Measurements from ENCODE around the gene CAMTA2.
"Not testable (repeated sequence)": the region's sequence is repeated elsewhere in the genome, so short reads cannot be mapped to it uniquely, and the experiment has no call there.

Gene CAMTA2

GRCh38 chr17:4926577-4927335 is 60.7 kb downstream of the CAMTA2 start:
- ATAC-seq, result not testable (repeated sequence)

DNA sequence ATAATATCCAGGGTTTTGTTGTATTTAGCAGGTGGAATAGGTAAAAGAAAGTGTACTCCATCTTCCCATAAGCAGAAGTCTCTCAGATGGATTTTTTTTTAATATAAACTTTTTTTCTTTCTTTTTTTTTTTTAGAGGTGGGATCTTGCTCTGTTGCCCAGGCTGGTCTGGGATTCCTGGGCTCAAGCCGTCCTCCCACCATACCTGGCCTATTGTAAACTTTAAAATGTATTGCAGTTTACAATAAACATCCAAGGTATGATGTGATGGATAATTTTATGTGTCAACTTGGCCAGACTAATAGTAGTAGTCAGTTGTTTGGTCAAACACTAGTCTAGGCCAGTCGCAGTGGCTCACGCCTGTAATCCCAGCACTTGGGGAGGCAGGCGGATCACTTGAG is 66.2 kb downstream of the CAMTA2 start:
- no peak for ATAC-seq

DNA sequence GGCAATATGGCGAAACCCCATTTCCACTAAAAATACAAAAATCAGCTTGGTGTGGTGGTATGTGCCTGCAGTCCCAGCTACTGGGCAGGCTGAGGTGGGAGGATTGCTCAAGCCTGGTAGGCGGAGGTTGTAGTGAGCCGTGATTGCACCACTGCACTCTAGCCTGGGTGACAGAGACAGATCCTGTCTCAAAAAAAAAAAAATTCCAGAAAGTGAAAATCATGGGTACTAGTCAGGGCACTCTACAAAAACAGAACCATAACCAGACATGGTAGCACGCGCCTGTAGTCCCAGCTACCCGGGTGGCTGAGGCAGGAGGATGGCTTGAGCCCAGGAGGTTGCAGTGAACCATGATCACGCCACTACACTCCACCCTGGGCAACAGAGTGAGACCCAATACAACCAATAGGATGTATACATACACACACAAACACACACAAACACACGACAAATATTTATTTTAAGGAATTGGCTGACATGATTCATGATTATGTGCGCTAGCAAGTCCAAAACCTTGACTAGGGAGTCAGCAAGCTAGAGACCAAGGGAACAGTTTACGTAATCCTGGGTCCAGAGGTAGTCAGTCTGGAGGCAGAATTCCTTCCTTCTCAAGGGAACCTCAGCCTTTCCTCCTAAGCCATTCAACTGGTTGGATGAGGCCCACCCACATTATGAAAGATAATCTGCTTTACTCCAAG is 67.0 kb downstream of the CAMTA2 start:
- no peak for ATAC-seq

DNA sequence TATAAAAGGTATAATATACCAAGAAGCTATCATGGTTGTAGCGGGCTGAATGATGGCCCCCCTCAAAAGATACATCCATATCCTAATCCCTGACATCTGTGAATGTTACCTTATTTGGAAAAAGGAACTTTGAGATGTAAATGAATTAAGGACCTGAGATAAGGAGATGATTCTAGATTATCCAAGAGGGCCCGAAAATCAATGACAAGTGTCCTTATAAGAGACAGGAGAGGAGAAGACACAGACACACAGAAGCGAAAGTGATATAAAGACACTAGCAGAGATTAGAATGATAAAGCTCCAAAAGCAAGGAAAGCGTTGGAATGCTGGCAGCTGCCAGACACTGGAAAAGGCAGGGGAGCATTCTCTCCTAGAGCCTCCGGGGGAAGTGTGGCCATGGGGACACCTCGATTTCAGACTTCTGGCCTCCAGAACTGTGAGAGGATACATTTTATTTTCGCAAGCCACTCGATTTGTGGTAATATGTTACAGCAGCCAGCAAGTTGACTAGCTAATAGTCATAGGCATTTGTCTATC is 67.9 kb downstream of the CAMTA2 start:
- no peak for ATAC-seq
